ENCODE results near the gene FAM83G. TPM values are rescaled to one million over a fixed set of nuclear protein-coding genes. Genes with fewer than 3 reads are reported as not detected.

Gene FAM83G
- polyA plus RNA-seq, 1 of the 3 experiments (the other 2 are of a cell fraction): 6.5 TPM

DNA sequence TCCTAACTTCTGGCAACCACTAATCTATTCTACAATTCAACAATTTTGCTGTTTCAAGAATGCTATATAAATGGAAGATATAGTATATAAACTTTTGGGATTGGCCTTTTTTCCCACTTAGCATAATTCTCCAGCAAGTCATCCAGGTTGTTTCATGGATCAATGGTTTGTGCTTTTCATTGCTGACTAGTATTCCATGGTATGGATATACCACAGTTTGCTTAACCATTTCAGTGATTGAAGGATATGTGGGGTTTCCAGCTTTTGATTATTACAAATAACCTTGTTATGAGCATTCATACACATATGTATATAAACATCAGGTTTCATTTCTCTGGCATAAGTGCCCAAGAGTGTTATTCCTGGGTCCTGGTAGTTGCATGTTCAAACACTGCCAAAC, 2.1 kb upstream of the FAM83G start:
- H3K27me3 ChIP-seq (ENCODE audit: insufficient read depth): no peaks in the 10 kb centered on the region
- H3K4me3 ChIP-seq (ENCODE audit: low read depth in 2 of 2, low read length in 1 of 2): no peak overlapping the region
- H3K9me2 ChIP-seq: no peaks in the 10 kb centered on the region
- H3K9ac ChIP-seq: no peak overlapping the region
- peaks cover 5 to 8% of the 10 kb centered on the region in 2 experiments; a peak in 2 of 4 replicates for H3K4me1 ChIP-seq (ENCODE audit: control insufficient read depth in 1 of 2, insufficient read depth in 2 of 2, low read depth in 1 of 2, low read length in 1 of 2)
- H3K79me2 ChIP-seq (ENCODE audit: insufficient read depth): peaks cover 23% of the 10 kb centered on the region; the same call in 1 of the 2 replicates
- TF ChIP-seq TAF1 (IDR thresholded peaks at IDR 0.05; ENCODE audit: borderline replicate concordance, low read depth, low read length) (no peak), MAX (IDR thresholded peaks at IDR 0.05; ENCODE audit: low read depth) (no peak), GATA2 (CRISPR knock-in tag; IDR thresholded peaks at IDR 0.05) (no peak), NRF1 (IDR thresholded peaks at IDR 0.05; ENCODE audit: low read depth, low read length) (no peak), TEAD4 (IDR thresholded peaks at IDR 0.05; ENCODE audit: borderline replicate concordance, insufficient read depth) (no peak), GABPA (IDR thresholded peaks at IDR 0.05; ENCODE audit: low read depth) (no peak), CHD2 (IDR thresholded peaks at IDR 0.05; ENCODE audit: low read length, partially characterized antibody) (no peak), YY1 (IDR thresholded peaks at IDR 0.05; ENCODE audit: low read depth) (no peak), RCOR1 (IDR thresholded peaks at IDR 0.05; ENCODE audit: low read length) (no peak), MXI1 (IDR thresholded peaks at IDR 0.05; ENCODE audit: low read depth, low read length) (no peak), NFIC (IDR thresholded peaks at IDR 0.05; ENCODE audit: borderline replicate concordance) (no peak), SMC3 (IDR thresholded peaks at IDR 0.05; ENCODE audit: low read depth, low read length) (no peak), MEF2A (IDR thresholded peaks at IDR 0.05; ENCODE audit: borderline replicate concordance, low read depth) (no peak), REST (IDR thresholded peaks at IDR 0.05; ENCODE audit: low read depth, low read length) (no peak)
- TF ChIP-seq, protein P1, sequence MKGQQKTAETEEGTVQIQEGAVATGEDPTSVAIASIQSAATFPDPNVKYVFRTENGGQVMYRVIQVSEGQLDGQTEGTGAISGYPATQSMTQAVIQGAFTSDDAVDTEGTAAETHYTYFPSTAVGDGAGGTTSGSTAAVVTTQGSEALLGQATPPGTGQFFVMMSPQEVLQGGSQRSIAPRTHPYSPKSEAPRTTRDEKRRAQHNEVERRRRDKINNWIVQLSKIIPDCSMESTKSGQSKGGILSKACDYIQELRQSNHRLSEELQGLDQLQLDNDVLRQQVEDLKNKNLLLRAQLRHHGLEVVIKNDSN (IDR thresholded peaks at IDR 0.05; ENCODE audit: borderline replicate concordance, low read depth): no peak
- TF ChIP-seq, protein P2, sequence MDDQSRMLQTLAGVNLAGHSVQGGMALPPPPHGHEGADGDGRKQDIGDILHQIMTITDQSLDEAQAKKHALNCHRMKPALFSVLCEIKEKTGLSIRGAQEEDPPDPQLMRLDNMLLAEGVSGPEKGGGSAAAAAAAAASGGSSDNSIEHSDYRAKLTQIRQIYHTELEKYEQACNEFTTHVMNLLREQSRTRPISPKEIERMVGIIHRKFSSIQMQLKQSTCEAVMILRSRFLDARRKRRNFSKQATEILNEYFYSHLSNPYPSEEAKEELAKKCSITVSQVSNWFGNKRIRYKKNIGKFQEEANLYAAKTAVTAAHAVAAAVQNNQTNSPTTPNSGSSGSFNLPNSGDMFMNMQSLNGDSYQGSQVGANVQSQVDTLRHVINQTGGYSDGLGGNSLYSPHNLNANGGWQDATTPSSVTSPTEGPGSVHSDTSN (IDR thresholded peaks at IDR 0.05): no peak
- TF ChIP-seq, protein P3, sequence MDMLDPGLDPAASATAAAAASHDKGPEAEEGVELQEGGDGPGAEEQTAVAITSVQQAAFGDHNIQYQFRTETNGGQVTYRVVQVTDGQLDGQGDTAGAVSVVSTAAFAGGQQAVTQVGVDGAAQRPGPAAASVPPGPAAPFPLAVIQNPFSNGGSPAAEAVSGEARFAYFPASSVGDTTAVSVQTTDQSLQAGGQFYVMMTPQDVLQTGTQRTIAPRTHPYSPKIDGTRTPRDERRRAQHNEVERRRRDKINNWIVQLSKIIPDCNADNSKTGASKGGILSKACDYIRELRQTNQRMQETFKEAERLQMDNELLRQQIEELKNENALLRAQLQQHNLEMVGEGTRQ (IDR thresholded peaks at IDR 0.05; ENCODE audit: borderline replicate concordance, low read depth, low read length): no peak
- no peaks in the 10 kb centered on the region for H3K9me3 ChIP-seq
- H3F3A ChIP-seq (replicated peaks; ENCODE audit: insufficient read depth): peaks cover 15% of the 10 kb centered on the region
- ChIA-PET CTCF (no interaction called here), POLR2A (no interaction called here)
- no peak overlapping the region for H2AFZ ChIP-seq (ENCODE audit: low read depth)
- DNase-seq: no peak
- no peaks in the 10 kb centered on the region for H4K20me1 ChIP-seq (ENCODE audit: insufficient read depth)
- no peak overlapping the region for H3K4me2 ChIP-seq
- H3K27ac ChIP-seq (ENCODE audit: low read depth in 2 of 2, low read length in 1 of 2): no peak overlapping the region
- no peaks in the 10 kb centered on the region for H3K36me3 ChIP-seq (replicated peaks in 1 of 2; ENCODE audit: control insufficient read depth in 1 of 2, insufficient read depth in 2 of 2, low read length in 1 of 2)

All from SK-N-SH (cell line).